GM12878 (cell line): Measurements from ENCODE around the gene DYNC2LI1. TPM values are rescaled to one million over a fixed set of nuclear protein-coding genes. Genes with fewer than 3 reads are reported as not detected.

Experiments
- ATAC-seq: fragments of 200-7000 bp; cut with Tn5 transposase; 3 replicates; pipeline ENCODE4 v1.9.1; 2020; ENCODE audit warnings: mild to moderate bottlenecking, moderate library complexity
- BruUV-seq: library from RNA; stranded (reverse); fragments of 400-500 nt; replicated peaks from 2 replicates; lab custom pipeline; 2021; lab: Mats Ljungman, UMichigan
- CTCF ChIA-PET: fragments of 300-600 bp; sonication (Branson Sonifier 250); formaldehyde crosslinking; extraction: SDS; loops from one replicate; lab custom pipeline; 2021; ENCODE audit warnings: inconsistent platforms; lab: Yijun Ruan, JAX
- POLR2A ChIA-PET: fragments of 350-600 bp; formaldehyde crosslinking; extraction: SDS; loops from one replicate; lab custom pipeline; 2021; ENCODE audit warnings: inconsistent platforms; lab: Charles Lee
- RAD21 ChIA-PET: fragments of 300-600 bp; sonication (Branson Sonifier 250); formaldehyde crosslinking; loops from one replicate; lab custom pipeline; 2023; ENCODE audit warnings: antibody characterized with exemption; ENCODE audit not compliant: unreplicated experiment; lab: Charles Lee
- SMC1A ChIA-PET: fragments of 300-600 bp; sonication (Branson Sonifier 250); formaldehyde crosslinking; loops from one replicate; lab custom pipeline; 2023; ENCODE audit not compliant: unreplicated experiment, uncharacterized antibody; lab: Charles Lee
- DNase-seq: peaks from one replicate; pipeline ENCODE4 v3.0.0-alpha.2; 2011; ENCODE audit warnings: low read depth, low spot score
- FAIRE-seq: peaks from 3 replicates; lab custom pipeline; 2011; peaks lifted over from hg19 to GRCh38; lab: Jason Lieb, UNC
- H2AFZ ChIP-seq: 2 replicates; pipeline ENCODE4 v1.6.0; 2011; ENCODE audit warnings: low read depth, low read length, control low read depth; ENCODE audit not compliant: control insufficient read depth
- H3K27ac ChIP-seq: 2 replicates; pipeline ENCODE4 v1.5.1; 2011; ENCODE audit warnings: control low read depth; ENCODE audit not compliant: control insufficient read depth, insufficient read depth
- H3K27me3 ChIP-seq, 2 experiments: replicated peaks in 1 of 2; 2 replicates each; pipeline versions ENCODE4 v1.6.0 to v1.6.1; 2011; ENCODE audit warnings: low read length in 1 of 2; ENCODE audit not compliant: control insufficient read depth in 2 of 2, insufficient read depth in 2 of 2
- H3K36me3 ChIP-seq, 2 experiments: 2 replicates each; pipeline ENCODE4 v1.5.1; 2011; ENCODE audit warnings: low read length in 1 of 2; ENCODE audit not compliant: control insufficient read depth in 2 of 2, insufficient read depth in 2 of 2
- H3K4me1 ChIP-seq: 2 replicates; pipeline ENCODE4 v1.6.1; 2011; ENCODE audit warnings: mild to moderate bottlenecking, low read length, moderate library complexity, mixed read lengths; ENCODE audit not compliant: control insufficient read depth, insufficient read depth
- H3K4me2 ChIP-seq: 2 replicates; pipeline ENCODE4 v1.6.0; 2011; ENCODE audit warnings: control low read depth; ENCODE audit not compliant: control insufficient read depth, insufficient read depth
- H3K4me3 ChIP-seq: fragments of 200-600 bp; sonication (generic); 2 replicates; pipeline ENCODE4 v1.5.1; 2016
- H3K79me2 ChIP-seq: 2 replicates; pipeline ENCODE4 v1.6.0; 2011; ENCODE audit warnings: low read length; ENCODE audit not compliant: control insufficient read depth, insufficient read depth
- H3K9ac ChIP-seq: 2 replicates; pipeline ENCODE4 v1.8.0; 2011; ENCODE audit warnings: low read length, control low read depth, mixed read lengths; ENCODE audit not compliant: control insufficient read depth, insufficient read depth
- H3K9me3 ChIP-seq: replicated peaks from 3 replicates; pipeline ENCODE4 v1.5.1; 2011; ENCODE audit warnings: mild to moderate bottlenecking, low read length; ENCODE audit not compliant: control insufficient read depth, insufficient read depth
- H4K20me1 ChIP-seq: 2 replicates; pipeline ENCODE4 v1.6.0; 2011; ENCODE audit not compliant: control insufficient read depth, insufficient read depth
- BMI1 ChIP-seq: fragments of 450-650 bp; IDR thresholded peaks from 2 replicates; pipeline ENCODE4 v1.6.1; 2016; ENCODE audit warnings: mild to moderate bottlenecking, moderate library complexity, borderline replicate concordance
- IRF3 ChIP-seq: fragments of 450-650 bp; IDR thresholded peaks from 2 replicates; pipeline ENCODE4 v1.6.1; 2014; ENCODE audit warnings: mild to moderate bottlenecking
- IRF5 ChIP-seq: fragments of 450-650 bp; IDR thresholded peaks from 2 replicates; pipeline ENCODE4 v1.6.1; 2017; ENCODE audit warnings: borderline replicate concordance
- WGBS: methylation state at CpG from one replicate; pipeline ENCODE4 v1.1.6; 2016; ENCODE audit warnings: low lambda C conversion rate; ENCODE audit not compliant: insufficient replicate concordance, insufficient coverage; ENCODE audit errors: missing lambda C conversion rate; 5-methylcytosine and 5-hydroxymethylcytosine counted together
- in situ Hi-C: fragments of 300-500 bp; cut with MboI; formaldehyde crosslinking; loops from 9 replicates; pipeline ENCODE4 v1.14.3; 2018; ENCODE audit warnings: mixed read lengths
- intact Hi-C: fragments of 100-400 bp; cut with micrococcal nuclease; formaldehyde crosslinking; loops from one replicate; pipeline ENCODE4 v1.14.2; 2022; ENCODE audit not compliant: unreplicated experiment
- polyA plus RNA-seq, 11 experiments: library from polyadenylated mRNA; depleted of rRNA in 4 of 11; unstranded in 6 of 11; stranded (reverse) in 5 of 11; fragments of >200 nt; fragmentation: Nextera tagmentation in 4 of 11; fragmentation: Illumina TruSeq in 1 of 11; extraction: Ambion mirVana in 4 of 11; extraction: Trizol in 1 of 11; gene quantifications; 1 replicate in 1 of 11; 2 replicates in 10 of 11; pipeline versions ENCODE4 v1.2.1 to v1.2.3, GENCODE V29; 2011 to 2016; ENCODE audit warnings: inconsistent platforms in 2 of 11, missing spikeins in 2 of 11, low read depth in 1 of 11
- total RNA-seq, 4 experiments: library from RNA; depleted of rRNA in 3 of 4; stranded (reverse); fragments of >200 nt in 3 of 4; fragmentation: Illumina TruSeq in 1 of 4; extraction: Trizol in 1 of 4; gene quantifications; 2 replicates each; pipeline versions ENCODE4 v1.2.1 to v1.2.3, GENCODE V29; 2013 to 2021

DYNC2LI1 gene
- total and polyA plus RNA-seq, 10 of the 15 experiments (the other 5 are each of a cell fraction or from before 2014, with no cell fraction given): 9.5 to 27.3 (median 19.3) TPM

GRCh38 chr2:43790147-43790546 lies 16.3 kb downstream of the DYNC2LI1 start:
- no peak for TF ChIP-seq IRF3
- TF ChIP-seq BMI1: no peak
- TF ChIP-seq IRF5: no peak
- H2AFZ ChIP-seq: no peak overlapping the region

More at GRCh38 chr2:43790147-43790546, 16.3 kb downstream of the DYNC2LI1 start:
- ChIA-PET CTCF (interaction anchor here (0.6 kb wide), 1 partner anchor 190 kb away, joined by 4 read pairs; no protein-coding TSS in a partner anchor), RAD21 (no interaction called here), SMC1A (interaction anchor here (1.3 to 2.1 kb wide), 2 partner anchors 9 to 10 kb away, joined by 3 to 4 read pairs; no protein-coding TSS in a partner anchor), POLR2A (no interaction called here)
- no peaks in the 10 kb centered on the region for H4K20me1 ChIP-seq
- no peak overlapping the region for H3K4me3 ChIP-seq
- ATAC-seq: no peak
- 94% methylated on average over 5 of the region's 5 CpGs for WGBS
- H3K9ac ChIP-seq: no peak overlapping the region
- no peak overlapping the region for H3K4me2 ChIP-seq
- no peaks in the 10 kb centered on the region for H3K27me3 ChIP-seq
- DNase-seq: no peak
- H3K4me1 ChIP-seq: no peaks in the 10 kb centered on the region
- no peak overlapping the region for H3K27ac ChIP-seq
- no TSS peak for BruUV-seq
- H3K79me2 ChIP-seq: no peaks in the 10 kb centered on the region
- peaks cover 0 to 3% of the 10 kb centered on the region in 2 experiments; a peak in 1 of 4 replicates for H3K36me3 ChIP-seq
- H3K9me3 ChIP-seq: no peaks in the 10 kb centered on the region
- no peak for FAIRE-seq
- intact Hi-C loops: no loop called here
- in situ Hi-C loops: no loop called here
